ENCODE data around the gene PCGF5.
"Not testable (repeated sequence)": the region's sequence is repeated elsewhere in the genome, so short reads cannot be mapped to it uniquely, and the experiment has no call there.

DNA sequence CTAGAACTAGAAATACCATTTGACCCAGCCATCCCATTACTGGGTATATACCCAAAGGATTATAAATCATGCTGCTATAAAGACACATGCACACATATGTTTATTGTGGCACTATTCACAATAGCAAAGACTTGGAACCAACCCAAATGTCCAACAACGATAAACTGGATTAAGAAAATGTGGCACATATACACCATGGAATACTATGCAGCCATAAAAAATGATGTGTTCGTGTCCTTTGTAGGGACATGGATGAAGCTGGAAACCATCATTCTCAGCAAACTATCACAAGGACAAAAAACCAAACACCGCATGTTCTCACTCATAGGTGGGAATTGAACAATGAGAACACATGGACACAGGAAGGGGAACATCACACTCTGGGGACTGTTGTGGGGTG lies 40.0 kb downstream of the PCGF5 start:
- not testable (repeated sequence) for TF ChIP-seq MTA3 (IDR thresholded peaks at IDR 0.05; ENCODE audit: borderline replicate concordance, low read length); KDM1A (IDR thresholded peaks at IDR 0.05; ENCODE audit: borderline replicate concordance); FOS (IDR thresholded peaks at IDR 0.05; ENCODE audit: borderline replicate concordance, extremely low read depth, insufficient read length); GABPA (IDR thresholded peaks at IDR 0.05; ENCODE audit: low read depth); YY1 (IDR thresholded peaks at IDR 0.05; ENCODE audit: low read depth, low read length); MYC (IDR thresholded peaks at IDR 0.05; ENCODE audit: insufficient read depth, insufficient read length, insufficient replicate concordance, low read length, severe bottlenecking); BMI1 (IDR thresholded peaks at IDR 0.05; ENCODE audit: borderline replicate concordance); ZNF274 (IDR thresholded peaks at IDR 0.05; ENCODE audit: insufficient read depth, insufficient read length); ASH2L (IDR thresholded peaks at IDR 0.05; ENCODE audit: borderline replicate concordance, low read depth)
- TF ChIP-seq, protein P1, sequence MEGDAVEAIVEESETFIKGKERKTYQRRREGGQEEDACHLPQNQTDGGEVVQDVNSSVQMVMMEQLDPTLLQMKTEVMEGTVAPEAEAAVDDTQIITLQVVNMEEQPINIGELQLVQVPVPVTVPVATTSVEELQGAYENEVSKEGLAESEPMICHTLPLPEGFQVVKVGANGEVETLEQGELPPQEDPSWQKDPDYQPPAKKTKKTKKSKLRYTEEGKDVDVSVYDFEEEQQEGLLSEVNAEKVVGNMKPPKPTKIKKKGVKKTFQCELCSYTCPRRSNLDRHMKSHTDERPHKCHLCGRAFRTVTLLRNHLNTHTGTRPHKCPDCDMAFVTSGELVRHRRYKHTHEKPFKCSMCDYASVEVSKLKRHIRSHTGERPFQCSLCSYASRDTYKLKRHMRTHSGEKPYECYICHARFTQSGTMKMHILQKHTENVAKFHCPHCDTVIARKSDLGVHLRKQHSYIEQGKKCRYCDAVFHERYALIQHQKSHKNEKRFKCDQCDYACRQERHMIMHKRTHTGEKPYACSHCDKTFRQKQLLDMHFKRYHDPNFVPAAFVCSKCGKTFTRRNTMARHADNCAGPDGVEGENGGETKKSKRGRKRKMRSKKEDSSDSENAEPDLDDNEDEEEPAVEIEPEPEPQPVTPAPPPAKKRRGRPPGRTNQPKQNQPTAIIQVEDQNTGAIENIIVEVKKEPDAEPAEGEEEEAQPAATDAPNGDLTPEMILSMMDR (IDR thresholded peaks at IDR 0.05 in 2 of 3, conservative IDR thresholded peaks at IDR 0.05 in 1 of 3; ENCODE audit: control insufficient read depth in 2 of 3, extremely low read depth in 1 of 3, insufficient read depth in 1 of 3, low read depth in 3 of 3, low read length in 3 of 3), result not testable (repeated sequence)

All from GM12878 (cell line).